HT1080 (cell line): ENCODE measurements around the gene EFCAB6. TPM values are rescaled to one million over a fixed set of nuclear protein-coding genes. Genes with fewer than 3 reads are reported as not detected.

Experiments used
- DNase-seq: peaks from one replicate; pipeline ENCODE4 v3.0.0-alpha.2; 2015; ENCODE audit warnings: low read depth
- total RNA-seq: library from RNA; depleted of rRNA; stranded (reverse); fragments of >200 nt; shearing (Covaris generic); gene quantifications from 2 replicates; pipeline ENCODE4 v1.2.3, GENCODE V29; 2014

EFCAB6 gene
- total RNA-seq, 1 experiment from 2014 or later = not detected

DNA sequence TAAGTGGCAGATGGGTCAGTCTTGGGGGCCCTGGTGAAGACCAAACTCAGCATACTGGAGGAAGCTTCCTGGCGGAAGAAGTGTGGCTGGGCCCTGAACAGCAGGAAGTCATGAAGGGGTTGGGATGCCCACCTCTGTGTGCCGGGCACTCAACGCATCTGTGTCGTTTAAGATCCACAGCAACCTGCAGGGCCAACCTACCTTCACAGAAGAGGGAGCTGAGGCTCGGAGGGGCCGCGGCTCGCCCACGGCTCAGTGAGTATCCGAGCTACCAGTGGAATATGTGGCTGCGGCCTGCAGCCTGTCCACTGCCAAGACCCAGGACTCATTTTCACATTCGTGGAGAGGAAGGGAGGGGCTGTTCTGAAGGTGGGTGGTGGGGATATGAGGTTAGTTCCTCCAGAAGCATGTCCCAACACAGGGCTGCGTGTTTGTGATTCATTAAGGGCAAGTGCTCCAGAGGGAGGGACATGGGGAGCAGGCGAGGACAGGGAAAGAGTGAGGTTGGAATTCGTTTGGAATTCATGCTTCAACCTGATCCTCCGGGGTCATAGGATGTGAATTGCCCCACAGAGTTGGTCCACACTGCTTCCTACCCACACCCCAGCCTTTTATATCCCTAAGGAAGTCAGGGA is 300.7 kb downstream of the EFCAB6 start:
- no peak for DNase-seq

DNA sequence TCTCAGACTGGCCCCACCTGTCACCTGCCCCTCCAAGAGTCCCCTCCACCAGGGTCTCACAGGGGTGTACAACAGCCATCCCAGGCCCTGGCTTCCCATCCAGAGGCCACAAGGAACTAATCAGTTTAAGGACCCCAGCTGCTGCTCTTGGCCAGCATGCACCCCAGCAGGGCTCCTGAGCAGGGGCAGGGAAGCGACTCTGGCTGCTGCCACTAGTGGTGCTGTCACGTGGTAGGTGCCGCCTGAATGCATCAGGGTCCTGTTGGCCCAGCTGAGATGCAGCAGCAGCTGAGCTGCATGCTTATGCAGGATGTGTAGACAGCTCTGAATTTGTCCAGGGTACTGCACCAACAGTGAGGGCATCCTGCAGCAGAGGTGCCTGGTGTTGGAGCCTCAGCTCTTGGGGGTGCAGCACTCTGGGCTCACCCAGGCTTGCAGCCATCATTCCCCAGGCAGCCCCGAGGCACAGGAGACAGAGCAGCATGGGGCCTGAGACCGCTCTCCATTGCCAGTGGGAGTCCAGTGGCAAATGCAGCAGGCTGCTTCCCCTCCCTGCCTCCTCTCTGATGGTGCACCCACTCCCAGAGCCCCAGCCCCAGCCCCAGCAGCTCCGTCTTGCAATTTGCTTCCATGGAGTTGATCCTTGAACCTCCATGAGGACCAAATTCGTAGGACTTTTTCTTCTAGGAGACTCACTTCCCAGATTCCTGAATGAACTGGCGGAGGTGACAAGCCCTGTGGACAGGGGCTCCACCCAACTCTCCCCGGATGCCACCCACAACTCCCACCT is 301.6 kb downstream of the EFCAB6 start:
- DNase-seq = no peak

DNA sequence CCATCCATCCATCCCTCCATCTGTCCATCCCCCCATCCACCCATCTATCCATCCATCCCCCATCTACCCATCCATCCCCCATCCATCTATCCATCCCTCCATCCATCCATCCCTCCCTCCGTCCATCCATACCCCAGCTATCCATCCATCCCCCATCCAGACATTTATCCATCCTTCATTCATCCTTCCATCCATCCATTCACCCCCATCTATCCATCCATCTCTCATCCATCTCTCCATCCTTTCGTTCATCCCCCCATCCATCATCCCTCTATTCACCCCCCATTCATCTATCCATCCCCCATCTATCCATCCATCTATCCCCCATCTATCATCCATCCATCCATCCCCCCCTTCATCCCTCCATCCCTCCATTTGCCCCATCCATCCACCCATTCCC is 302.8 kb downstream of the EFCAB6 start:
- DNase-seq = no peak

DNA sequence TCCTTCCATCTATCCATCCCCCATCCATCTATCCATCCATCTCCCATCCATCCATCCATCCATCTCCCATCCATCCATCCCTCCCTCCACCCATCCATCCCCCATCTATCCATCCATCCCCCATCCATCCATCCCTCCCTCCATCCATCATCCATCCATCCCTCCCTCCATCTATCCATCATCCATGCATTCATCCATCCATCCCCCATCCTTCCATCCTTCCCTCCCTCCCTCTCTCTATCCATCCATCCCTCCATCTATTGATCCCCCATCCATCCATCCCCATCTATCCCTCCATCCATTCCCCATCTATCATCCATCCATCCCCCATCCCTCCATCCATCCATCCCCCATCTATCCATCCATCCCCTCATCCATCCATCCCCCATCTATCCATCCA is 303.6 kb downstream of the EFCAB6 start:
- no peak for DNase-seq

DNA sequence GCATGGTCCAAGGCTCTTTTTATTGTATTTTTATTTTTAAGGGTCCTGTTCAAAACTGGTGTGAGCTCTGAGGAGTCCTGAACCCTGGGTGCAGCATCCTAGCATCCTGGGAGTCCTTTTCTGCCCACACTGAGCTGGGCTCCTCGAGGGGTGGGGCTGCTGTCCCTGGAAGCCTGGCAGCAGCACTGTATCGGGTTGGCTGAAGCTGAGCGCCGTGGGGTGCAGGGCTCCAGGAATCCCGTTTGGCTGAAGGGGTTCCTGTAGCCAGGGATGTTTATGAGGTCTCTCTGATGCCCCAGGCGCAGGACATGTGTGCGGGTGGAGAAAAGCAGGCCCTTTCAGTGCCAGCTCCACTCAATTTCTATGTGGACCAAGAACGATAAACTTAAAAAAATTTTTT is 304.9 kb downstream of the EFCAB6 start:
- no peak for DNase-seq

DNA sequence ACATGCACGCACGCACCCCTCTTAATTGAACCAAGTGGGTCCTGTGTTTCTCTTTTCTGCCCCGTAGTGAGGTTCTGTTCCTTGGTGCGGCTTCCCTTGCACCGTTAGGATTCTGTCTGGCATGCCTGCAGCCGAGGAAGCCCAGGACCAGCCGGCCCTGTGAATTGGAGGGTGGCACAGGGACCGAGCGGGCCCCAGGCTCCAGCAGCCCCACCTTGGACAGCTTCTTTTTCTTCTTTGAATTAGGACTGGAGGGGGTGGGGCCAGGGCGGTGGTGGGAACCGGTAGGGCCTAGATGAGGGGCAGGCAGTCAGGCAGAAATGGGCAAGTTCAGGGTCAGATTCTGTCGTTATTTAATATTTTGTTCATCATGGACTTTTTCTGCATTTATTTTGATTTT is 305.6 kb downstream of the EFCAB6 start:
- no peak for DNase-seq

DNA sequence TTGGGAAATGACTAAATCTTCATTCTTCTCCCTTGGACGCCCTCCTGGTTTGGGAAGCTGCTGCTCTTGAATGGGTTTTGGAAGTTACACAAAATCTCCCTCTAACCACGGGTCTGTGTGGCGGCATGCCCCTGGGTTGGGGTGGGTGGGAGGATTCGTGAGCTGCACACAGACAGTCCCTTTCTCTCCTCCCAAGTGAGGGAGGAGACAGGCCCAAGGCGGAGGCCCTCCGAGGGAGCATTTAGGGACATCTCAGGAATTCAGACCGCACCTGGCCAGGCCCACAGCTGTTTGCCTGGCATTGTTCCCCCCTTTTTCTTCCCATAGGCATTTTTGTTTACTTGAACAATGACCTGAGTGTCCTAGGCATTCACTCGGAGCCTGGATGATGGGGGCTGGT is 306.2 kb downstream of the EFCAB6 start:
- no peak for DNase-seq

DNA sequence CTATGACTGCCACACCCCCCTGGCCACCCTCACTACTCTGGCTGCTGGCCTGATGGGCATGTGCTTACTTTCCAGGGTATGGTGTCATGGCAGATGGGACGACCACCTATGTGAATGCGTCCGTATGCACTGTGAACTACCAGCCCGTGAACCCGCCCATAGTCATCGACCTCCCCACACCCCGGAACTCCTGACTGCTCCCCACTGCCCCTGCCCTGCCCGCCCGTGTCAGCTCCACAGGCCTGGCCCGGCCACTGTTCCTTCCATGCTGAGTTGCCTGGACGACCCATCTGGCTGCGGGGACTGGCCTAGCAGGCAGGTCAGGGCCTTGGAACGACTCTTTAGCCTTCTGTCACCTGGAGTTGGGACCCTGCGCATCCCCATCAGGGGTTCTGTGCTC is 306.7 kb downstream of the EFCAB6 start:
- DNase-seq = no peak

DNA sequence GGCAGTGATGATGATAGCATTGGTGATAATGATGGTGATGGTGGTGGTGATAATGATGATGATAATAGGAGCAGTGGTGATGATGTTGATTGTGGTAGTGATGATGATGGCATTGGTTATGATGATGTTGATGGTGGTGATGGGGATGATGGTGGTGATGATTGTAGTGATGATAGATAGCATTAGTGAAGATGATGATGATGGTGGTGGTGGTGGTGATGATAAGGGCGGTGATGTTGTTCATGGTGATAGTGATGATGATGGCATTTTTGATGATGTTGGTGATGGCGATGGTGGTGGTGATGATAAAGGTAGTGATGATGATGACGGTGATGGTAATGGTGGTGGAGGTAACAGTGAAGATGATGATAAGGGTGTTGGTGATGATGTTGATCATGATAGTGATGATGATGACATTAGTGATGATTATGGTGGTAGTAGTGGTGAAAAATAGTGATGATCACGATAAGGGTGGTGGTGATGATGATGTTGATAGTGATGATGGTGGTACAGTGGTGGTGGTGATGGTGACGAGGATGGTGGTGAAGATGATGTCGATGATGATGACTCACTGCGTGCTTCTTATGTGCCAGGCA is 307.3 kb downstream of the EFCAB6 start:
- DNase-seq = no peak

DNA sequence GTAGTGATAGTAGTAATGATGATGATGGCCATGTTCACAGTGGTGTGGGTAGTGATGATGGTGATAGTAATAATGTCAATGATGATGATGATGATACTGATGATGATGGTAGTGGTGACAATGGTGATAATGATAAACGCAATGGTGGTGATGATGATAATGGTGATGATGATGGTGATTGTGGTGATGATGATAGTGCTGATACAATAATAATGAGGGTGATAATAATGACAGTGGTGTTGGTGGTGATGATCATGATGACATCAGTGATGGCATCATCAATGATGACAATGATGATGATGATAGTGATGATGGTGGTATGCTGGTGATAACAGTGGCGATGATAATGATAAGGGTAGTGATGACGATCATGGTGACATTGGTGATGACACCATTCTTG is 308.0 kb downstream of the EFCAB6 start:
- no peak for DNase-seq

DNA sequence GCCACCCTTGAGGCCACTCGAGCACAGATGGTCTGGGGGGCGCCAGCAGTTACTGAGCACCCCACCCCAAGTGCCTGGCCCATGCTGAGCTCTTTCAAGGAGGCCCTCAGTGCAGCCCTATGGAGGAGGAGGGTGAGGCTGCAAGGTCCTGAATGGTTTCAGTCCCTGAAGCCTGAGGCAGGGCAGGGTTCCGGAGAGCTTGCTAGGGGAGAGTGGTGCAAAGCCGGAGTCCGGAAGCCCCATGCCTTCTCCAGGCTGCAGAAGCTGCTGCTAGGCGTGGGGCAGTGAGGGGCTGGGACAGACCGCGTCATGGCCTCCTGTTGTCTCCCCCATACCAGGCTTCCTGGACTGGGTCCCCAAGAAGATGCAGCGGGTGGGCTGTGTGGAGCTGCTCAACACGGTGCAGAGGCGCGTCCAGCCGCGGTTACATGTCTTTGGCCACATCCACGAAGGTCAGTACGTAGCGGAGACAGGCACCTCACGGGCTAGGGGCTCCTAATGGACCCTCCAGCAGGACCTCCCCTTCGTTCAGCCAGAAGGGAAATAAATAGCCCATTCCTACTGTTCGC is 309.7 kb downstream of the EFCAB6 start:
- no peak for DNase-seq

DNA sequence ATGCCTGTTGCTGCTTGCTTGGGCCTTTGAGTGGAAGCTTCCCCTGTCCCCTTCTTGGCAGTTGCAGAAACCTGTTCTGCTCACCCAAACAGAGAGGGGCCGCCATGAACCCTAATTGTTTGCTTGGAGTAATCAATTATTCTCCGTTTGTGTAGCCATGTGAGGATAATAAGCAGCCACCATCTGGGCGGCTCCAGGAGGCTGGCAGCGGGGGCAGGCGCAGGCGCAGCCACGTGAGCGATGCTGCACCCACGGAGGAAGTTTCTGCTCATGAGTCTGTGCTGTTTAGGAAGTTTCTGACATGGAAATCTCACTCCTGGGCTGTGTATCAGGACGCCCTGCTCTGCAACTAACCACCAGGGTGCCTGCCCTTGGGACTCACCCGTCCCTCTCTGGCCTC is 310.2 kb downstream of the EFCAB6 start:
- DNase-seq = no peak

DNA sequence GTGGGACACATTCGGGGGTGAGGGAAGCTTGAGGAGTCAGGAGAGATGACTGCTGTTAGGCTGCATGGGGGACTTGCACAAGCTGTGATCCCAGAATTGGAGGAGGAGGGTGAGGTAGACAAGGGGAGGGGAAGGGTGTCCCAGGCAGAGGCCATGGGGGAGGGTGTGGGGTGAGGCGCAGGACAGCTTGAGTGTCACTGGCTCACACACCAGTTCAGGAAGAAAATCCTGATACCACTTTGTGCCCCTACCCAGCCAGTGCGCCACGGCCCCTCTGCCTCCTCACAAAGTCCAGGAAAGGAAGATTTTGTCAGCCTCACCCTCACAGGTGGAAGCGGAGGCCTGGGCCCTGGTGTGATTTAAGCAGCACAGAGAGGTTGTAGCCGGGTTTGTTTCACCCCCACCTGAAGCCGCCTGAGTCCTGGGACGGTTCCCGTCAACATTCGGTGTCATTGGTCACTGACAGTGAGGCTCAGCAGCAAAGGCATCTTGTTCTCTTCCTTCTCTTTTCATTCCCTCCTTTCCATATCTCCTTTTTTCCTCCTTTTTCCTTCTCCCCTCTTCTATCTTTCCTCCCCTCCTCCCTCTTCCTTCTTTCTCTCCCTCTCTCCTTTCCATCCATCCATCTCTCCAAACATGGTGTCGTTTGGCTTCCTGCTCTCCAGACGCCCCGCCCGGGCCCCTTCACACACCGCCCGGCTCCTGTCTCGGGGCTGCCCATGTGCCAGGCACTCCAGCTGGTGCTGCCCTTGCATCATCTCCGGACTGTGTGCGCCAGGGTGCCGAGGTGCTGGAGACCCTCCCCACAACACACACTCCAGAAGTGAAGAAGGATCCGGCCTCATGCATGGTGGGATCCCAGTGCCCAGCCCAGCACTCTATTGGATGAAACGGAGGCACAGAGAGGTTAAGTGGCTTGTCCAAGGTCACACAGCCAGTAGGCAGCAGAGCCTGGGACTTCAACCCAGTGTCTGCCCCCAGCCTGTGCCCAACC is 311.0 kb downstream of the EFCAB6 start:
- no peak for DNase-seq

DNA sequence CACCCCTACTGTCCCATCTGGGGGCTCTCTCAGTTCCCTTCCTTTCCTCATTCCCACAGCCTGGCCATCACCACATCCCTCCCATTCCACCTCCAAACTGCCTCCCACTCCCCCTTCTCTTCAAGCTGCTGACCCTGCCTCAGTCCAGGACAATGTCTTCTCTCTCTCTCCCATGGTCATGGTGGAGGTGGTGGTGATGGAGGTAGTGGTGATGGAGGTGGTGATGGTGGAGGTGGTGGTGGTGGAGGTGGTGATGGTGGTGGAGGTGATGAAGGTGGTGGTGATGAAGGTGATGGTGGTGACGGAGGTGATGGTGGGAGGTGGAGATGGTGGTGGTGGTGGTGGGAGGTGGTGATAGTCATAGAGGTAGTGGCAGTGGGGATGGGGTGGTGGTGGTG is 313.2 kb downstream of the EFCAB6 start:
- DNase-seq = no peak

DNA sequence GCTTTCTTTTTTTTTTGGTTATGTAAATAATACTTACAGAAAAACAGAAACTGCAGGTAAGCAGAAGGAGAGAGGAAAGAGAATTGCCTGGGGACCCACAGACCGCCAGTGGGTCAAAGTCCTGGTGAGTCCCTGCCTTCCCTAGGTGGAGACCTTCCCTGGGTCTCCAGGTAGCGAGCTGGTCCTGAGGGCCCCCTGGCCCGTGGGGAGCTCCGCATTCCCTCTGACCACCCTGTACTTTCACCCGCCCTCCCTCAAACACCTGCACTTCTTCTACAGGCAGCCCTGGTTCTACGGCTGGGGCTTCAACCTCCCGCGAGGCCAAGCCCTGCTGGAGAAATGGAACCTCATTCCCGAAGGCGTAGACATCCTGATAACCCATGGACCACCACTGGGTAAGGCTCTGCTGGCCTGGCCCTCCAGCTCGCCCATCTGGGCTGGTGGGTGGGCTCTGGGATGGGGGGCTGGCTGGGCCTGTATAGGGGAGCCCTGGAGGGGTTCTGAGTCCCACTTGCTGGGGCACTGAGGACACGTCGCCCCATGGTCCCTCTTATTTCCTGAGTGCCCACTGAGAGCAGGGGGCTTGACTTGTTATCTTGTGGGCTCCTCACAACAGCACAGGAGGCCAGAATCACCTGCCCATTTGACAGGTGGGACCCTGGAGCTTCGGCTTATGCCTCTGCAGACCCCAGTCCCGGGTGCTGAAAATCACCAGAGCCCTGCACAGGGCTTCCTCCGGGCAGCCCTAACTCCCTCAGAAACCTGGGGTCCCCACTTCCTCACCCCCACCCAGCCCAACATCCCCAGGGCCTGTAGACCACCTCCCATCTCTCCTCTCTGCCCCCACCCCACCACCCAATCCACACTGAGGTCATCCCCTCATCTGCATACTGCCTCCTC is 313.9 kb downstream of the EFCAB6 start:
- DNase-seq = no peak

DNA sequence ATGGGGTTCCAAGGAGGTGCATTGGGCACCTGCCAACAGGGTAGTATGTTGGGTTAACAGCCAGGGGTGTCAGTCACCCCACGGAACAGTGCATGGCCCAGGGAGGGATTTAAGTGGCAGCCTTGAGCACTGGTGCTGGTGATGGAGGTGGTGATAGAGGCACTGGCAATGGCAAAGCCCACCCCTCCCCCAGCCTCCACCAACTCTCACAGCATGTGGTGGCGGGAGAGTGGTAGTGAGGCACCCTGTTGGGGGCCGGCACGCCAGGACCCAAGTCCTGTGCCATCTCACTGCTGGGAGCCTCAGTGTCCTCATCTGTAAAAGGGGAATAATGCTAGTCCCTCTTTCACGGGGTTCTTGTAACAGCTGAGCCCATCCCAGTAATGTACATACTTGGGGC is 318.8 kb downstream of the EFCAB6 start:
- DNase-seq = no peak

DNA sequence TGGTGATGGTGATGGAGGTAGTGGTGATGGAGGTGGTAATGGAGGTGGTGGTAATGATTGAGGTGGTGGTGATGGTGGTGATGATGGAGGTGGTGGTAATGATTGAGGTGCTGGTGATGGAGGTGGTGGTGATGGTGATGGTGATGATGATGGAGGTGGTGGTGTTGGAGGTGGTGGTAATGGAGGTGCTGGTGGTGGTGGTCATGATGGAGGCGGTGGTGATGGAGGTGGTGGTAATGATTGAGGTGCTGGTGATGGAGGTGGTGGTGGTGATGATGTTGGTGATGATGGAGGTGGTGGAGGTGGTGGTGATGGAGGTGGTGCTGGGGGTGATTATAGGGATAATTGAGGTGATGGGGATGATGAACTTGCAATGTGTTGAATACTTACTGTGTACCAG is 320.4 kb downstream of the EFCAB6 start:
- DNase-seq = no peak

DNA sequence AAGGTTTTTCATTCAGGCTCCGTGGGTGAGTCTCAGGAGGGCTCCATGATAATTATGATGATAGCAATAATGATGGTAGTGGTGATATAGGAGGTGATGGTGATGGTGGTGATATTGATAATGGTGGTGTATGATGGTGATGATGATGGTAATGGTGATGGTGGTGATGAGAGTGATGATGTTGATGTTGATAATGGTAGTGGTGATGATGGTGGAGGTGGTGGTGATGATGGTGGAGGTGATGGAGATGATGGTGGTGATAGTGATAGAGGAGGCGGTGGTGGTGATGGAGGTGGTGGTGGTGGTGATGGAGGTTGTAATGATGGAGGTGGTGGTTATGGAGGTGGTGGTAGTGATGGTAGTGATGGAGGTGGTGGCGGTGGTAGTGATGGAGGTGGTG is 320.9 kb downstream of the EFCAB6 start:
- DNase-seq = no peak

DNA sequence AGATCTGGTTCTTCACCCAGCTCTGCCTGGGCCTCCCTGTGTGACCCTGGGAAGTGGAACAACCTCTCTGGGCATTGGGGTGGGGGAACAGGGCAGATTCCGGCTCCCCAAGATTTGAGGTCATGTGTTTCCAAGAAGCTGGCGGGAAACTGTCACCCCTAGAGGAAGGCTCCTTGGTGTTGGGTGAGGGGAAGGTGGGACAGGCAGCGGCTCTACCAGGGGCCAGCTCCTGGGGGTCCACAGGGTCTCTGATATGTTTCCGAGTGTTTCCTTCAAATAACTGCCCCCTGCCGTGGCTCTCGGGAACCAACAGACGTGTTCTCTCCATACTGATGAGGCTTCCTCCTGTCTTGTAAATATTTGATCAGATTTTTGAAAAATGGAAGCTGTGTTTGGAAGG is 321.8 kb downstream of the EFCAB6 start:
- DNase-seq = no peak

DNA sequence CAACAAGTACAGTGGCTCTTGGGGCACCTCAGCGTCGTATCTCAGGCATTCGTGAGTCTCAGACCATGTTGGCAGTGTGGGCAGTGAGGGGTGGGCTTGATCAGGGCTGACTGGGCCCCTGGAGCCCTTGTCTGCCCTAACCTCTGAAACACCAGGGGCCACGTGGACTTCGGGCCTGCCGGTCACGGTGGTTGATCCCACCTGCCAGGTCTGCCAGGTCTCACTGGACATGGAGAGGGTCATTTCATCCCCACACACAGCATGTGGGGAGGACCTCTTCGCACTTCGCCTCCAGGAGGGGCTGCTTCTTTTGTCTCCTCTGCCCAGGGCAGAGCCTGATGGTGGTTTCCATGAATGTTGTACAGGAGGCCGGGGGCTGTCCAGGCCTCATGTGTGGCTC is 323.2 kb downstream of the EFCAB6 start:
- DNase-seq = no peak
